Mesangial cell (primary cell): ENCODE results near the gene C18orf32. TPM values are rescaled to one million over a fixed set of nuclear protein-coding genes. Genes with fewer than 3 reads are reported as not detected.

Experiments
- total RNA-seq: library from RNA; depleted of rRNA; stranded (reverse); fragments of >200 nt; gene quantifications from 2 replicates; pipeline ENCODE4 v1.2.3, GENCODE V29; 2015

The C18orf32 gene
- 25.6 and 34.2 TPM in 2 replicates for total RNA-seq

DNA sequence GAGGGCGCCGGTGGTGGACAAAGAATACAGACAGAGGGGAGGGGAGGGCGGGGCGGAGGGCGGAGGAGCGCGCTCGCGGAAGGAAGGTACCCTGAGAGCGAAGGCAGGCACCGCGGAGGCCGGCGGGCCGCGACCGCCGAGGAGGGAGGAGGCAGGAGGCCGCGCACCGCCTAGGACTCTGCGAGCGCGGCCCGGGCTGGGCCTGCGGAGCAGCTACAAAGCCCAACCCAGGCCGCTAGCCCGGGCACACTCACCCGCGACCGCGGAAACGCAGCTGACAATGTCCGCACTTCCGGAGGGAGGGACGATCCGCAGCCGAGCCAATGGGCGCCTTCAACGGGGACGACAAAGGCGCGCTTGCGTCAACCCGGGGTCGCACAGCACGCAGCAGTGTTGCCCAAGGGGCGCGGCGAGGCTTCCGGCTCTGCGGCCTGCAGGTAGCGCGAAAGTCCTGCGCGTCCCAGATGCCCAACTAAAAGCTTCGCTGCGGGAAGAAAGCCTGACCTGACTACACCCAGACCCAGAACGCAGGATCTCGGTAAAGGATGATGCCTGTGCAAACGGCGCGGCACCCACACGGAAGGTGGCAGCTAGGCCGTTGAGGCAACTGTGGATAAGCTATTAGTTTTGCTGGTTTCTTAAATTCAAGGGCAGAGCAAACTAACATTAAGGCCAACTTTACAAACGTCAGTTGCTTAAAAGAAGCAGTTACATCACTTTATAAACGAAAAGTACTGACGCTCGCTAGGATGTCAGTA lies at the start of gene C18orf32:
Gene C18orf32, minus strand, starts transcription at position 282 of the 758 bp plus-strand sequence. CDS start 3,486 bp downstream, outside the sequence.

DNA sequence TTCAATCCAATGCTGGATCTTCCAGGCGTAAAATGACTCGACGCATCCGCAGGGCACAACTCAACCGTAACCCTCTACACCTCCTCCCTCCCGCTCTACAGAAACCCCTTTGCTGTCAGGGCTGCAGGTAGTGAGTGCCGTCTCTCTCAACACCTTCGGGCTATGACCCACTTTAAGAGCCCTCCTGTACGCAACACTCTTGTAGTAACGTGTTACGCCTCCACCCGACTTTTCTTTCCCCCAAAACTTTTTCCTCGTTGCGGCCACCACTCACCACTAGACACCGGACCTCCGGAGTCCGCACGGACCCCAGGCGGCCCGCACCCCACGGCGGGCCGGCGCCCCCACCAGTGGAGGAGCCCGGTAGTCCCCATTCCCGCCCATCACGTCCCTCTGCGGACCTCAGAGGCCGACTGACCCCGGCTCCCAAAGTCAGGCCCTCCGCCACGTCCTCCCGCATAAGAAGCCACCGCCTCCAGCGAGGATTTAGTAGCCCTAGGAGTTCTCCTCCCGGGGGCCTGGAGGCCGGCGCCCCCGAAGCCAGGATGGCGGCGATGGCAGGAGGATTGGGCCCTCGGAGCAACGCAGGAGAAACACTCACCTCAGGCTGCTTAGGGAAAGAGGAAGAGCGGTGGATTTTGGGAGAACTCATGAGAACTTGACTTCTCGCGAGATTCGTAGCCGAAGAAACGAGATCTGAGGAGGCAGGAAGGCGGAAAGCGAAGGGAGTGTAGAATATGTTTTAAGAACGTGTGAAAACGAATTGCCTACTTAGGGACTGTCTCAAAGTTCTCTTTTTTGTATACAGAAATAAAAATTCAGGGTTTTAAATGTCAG lies 5.0 kb upstream of the C18orf32 start, which contains the start of gene RPL17:
Gene RPL17, minus strand, starts transcription at position 609 of the 837 bp plus-strand sequence.

Other genes starting within 250 kb of the C18orf32 start
- 61.1 and 89.4 TPM in 2 replicates for gene DYM, start 26.6 kb downstream of the C18orf32 start, total RNA-seq
- gene RPL17, start 5.2 kb upstream of the C18orf32 start, total RNA-seq = 1,286 and 1,385 TPM in 2 replicates
- gene LIPG, start 74.8 kb upstream of the C18orf32 start, total RNA-seq = 22.2 and 54.6 TPM in 2 replicates